HepG2 (cell line): Measurements from ENCODE around the gene CMIP. TPM values are rescaled to one million over a fixed set of nuclear protein-coding genes. Genes with fewer than 3 reads are reported as not detected.

ENCODE experiments used
- ATAC-seq: fragments of 200-7000 bp; cut with Tn5 transposase; 3 replicates; pipeline ENCODE4 v1.9.1; 2020; ENCODE audit warnings: mild to moderate bottlenecking, moderate library complexity
- BruUV-seq: library from RNA; stranded (reverse); fragments of 400-500 nt; replicated peaks from 2 replicates; lab custom pipeline; 2021; lab: Mats Ljungman, UMichigan
- CTCF ChIA-PET: fragments of 300-600 bp; formaldehyde crosslinking; extraction: SDS; loops from one replicate; lab custom pipeline; 2021; ENCODE audit warnings: low total read pairs, inconsistent platforms, low intra/inter-chr PET ratio; lab: Yijun Ruan, JAX
- POLR2A ChIA-PET: fragments of 350-600 bp; sonication (Branson Sonifier 250); formaldehyde crosslinking; loops from one replicate; lab custom pipeline; 2020; ENCODE audit warnings: antibody characterized with exemption, inconsistent platforms; lab: Yijun Ruan, JAX
- DNase-seq: peaks from one replicate; pipeline ENCODE4 v3.0.0-alpha.2; 2015; ENCODE audit warnings: low spot score
- FAIRE-seq: peaks from 3 replicates; lab custom pipeline; 2011; peaks lifted over from hg19 to GRCh38; lab: Jason Lieb, UNC
- H2AFZ ChIP-seq: one replicate; pipeline ENCODE4 v1.6.1; 2011; ENCODE audit warnings: low read length, inconsistent platforms
- H3K27ac ChIP-seq: fragments of 300-600 bp; 3 replicates; pipeline ENCODE4 v1.8.0; 2011; ENCODE audit warnings: mixed run types, mild to moderate bottlenecking, mixed read lengths, low read length, inconsistent platforms; ENCODE audit not compliant: insufficient read depth; ENCODE audit errors: extremely low read length
- H3K27me3 ChIP-seq, 2 experiments: fragments of 200-600 bp in 1 of 2; 2 replicates in 1 of 2; 3 replicates in 1 of 2; pipeline versions ENCODE4 v1.6.0 to v1.8.0; 2011; ENCODE audit warnings: low read length in 2 of 2, mild to moderate bottlenecking in 2 of 2, moderate library complexity in 2 of 2, inconsistent platforms in 1 of 2; ENCODE audit not compliant: insufficient read depth in 2 of 2, control insufficient read depth in 1 of 2
- H3K36me3 ChIP-seq, 2 experiments: fragments of 200-600 bp in 1 of 2; replicated peaks in 1 of 2; 2 replicates in 1 of 2; 3 replicates in 1 of 2; pipeline versions ENCODE4 v1.5.1 to v1.8.0; 2011; ENCODE audit warnings: low read length in 2 of 2, inconsistent platforms in 1 of 2; ENCODE audit not compliant: insufficient read depth in 2 of 2, control insufficient read depth in 1 of 2
- H3K4me1 ChIP-seq: 2 replicates; pipeline ENCODE4 v1.5.1; 2012; ENCODE audit warnings: low read length, inconsistent platforms; ENCODE audit not compliant: insufficient read depth
- H3K4me2 ChIP-seq: 2 replicates; pipeline ENCODE4 v1.6.0; 2011; ENCODE audit warnings: low read depth, low read length, inconsistent platforms
- H3K4me3 ChIP-seq, 3 experiments: fragments of 200-600 bp in 1 of 3; sonication (generic), shearing (Covaris generic) in 1 of 3; replicated peaks in 1 of 3; 2 replicates each; pipeline ENCODE4 v1.5.1; 2011 to 2016; ENCODE audit warnings: low read length in 3 of 3, inconsistent platforms in 2 of 3, low read depth in 2 of 3, mild to moderate bottlenecking in 2 of 3, control low read depth in 1 of 3, mixed read lengths in 1 of 3; ENCODE audit not compliant: insufficient read depth in 1 of 3
- H3K79me2 ChIP-seq: one replicate; pipeline ENCODE4 v1.6.1; 2011; ENCODE audit warnings: low read length, inconsistent platforms; ENCODE audit not compliant: insufficient read depth
- H3K9ac ChIP-seq: 2 replicates; pipeline ENCODE4 v1.6.0; 2011; ENCODE audit warnings: mild to moderate bottlenecking, low read depth, low read length, inconsistent platforms; ENCODE audit not compliant: insufficient read depth
- H3K9me3 ChIP-seq: 2 replicates; pipeline ENCODE4 v1.5.1; 2012; ENCODE audit warnings: mild to moderate bottlenecking, low read length
- H4K20me1 ChIP-seq: 2 replicates; pipeline ENCODE4 v1.6.0; 2011; ENCODE audit warnings: inconsistent platforms, mild to moderate bottlenecking, low read length, moderate library complexity; ENCODE audit not compliant: insufficient read depth
- KLF9 ChIP-seq: IDR thresholded peaks from 2 replicates; pipeline ENCODE4 v1.6.1; 2016; ENCODE audit warnings: low read depth
- KMT2A ChIP-seq: sonication (generic); formaldehyde crosslinking; IDR thresholded peaks from 2 replicates; pipeline ENCODE4 v1.4.0; 2020; ENCODE audit warnings: missing genetic modification reagents
- SMAD1 ChIP-seq: sonication (generic); formaldehyde crosslinking; IDR thresholded peaks from 2 replicates; pipeline ENCODE4 v1.4.0; 2020; ENCODE audit warnings: missing genetic modification reagents, low read depth, mild to moderate bottlenecking, borderline replicate concordance
- WIZ ChIP-seq: sonication (generic); formaldehyde crosslinking; IDR thresholded peaks from 2 replicates; pipeline ENCODE4 v1.5.1; 2020; ENCODE audit warnings: mild to moderate bottlenecking, missing genetic modification reagents
- ZC3H4 ChIP-seq: sonication (generic); formaldehyde crosslinking; IDR thresholded peaks from 2 replicates; pipeline ENCODE4 v1.4.0; 2020; ENCODE audit warnings: missing genetic modification reagents, borderline replicate concordance
- ZFP36 ChIP-seq: fragments of 150-350 bp; IDR thresholded peaks from 2 replicates; pipeline ENCODE4 v1.6.1; 2018; ENCODE audit warnings: borderline replicate concordance, low read length, low read depth; ENCODE audit not compliant: partially characterized antibody
- ZNF576 ChIP-seq: sonication (generic); formaldehyde crosslinking; IDR thresholded peaks from 2 replicates; pipeline ENCODE4 v1.4.0; 2020; ENCODE audit warnings: mild to moderate bottlenecking, missing genetic modification reagents
- WGBS: methylation state at CpG from one replicate; pipeline ENCODE4 v1.1.6; 2017; ENCODE audit warnings: low lambda C conversion rate; 5-methylcytosine and 5-hydroxymethylcytosine counted together
- in situ Hi-C: cut with HindIII; loops from 2 replicates; pipeline ENCODE4 v1.10.0; 2017; ENCODE audit warnings: low pct_unique_long_range_greater_than_20kb; ENCODE audit not compliant: extremely low pct_ligation_motif_present
- intact Hi-C: fragments of 100-400 bp; cut with micrococcal nuclease; formaldehyde crosslinking; loops from one replicate; pipeline ENCODE4 v1.10.0; 2022; ENCODE audit not compliant: unreplicated experiment
- polyA plus RNA-seq, 8 experiments: library from polyadenylated mRNA; depleted of rRNA in 3 of 8; stranded (reverse) in 7 of 8; unstranded in 1 of 8; fragments of >200 nt; fragmentation: Illumina TruSeq in 4 of 8; extraction: Trizol in 4 of 8; gene quantifications; 2 replicates each; pipeline versions ENCODE4 v1.2.1 to v1.2.3, GENCODE V29; 2011 to 2016; ENCODE audit warnings: low read depth in 4 of 8, missing spikeins in 1 of 8, mixed read lengths in 1 of 8; ENCODE audit not compliant: insufficient read depth in 1 of 8
- total RNA-seq, 5 experiments: library from RNA; depleted of rRNA; stranded (reverse); fragments of >200 nt; fragmentation: Illumina TruSeq; extraction: Trizol; gene quantifications; 2 replicates each; pipeline ENCODE4 v1.2.3, GENCODE V29; 2016; ENCODE audit warnings: low read depth in 1 of 5

The CMIP gene
- total and polyA plus RNA-seq, 2 of the 13 experiments (the other 11 are each of a cell fraction or from before 2014, with no cell fraction given) = 10.9 to 18.1 TPM

GRCh38 chr16:81744385-81744784 lies 299.8 kb downstream of the CMIP start:
- FAIRE-seq = no peak
- Histone ChIP-seq H3K4me3 (no peak overlapping the region), H3K4me1 (peaks cover 15% of the 10 kb centered on the region), H3K36me3 (no peaks in the 10 kb centered on the region), H2AFZ (no peak overlapping the region), H3K27ac (no peak overlapping the region), H4K20me1 (no peaks in the 10 kb centered on the region), H3K9me3 (no peaks in the 10 kb centered on the region), H3K27me3 (peaks cover 2 to 36% of the 10 kb centered on the region in 2 experiments; a peak in 4 of 5 replicates), H3K9ac (no peak overlapping the region), H3K79me2 (no peaks in the 10 kb centered on the region), H3K4me2 (no peak overlapping the region)
- intact Hi-C loops = no loop called here
- no peak for TF ChIP-seq ZFP36
- TF ChIP-seq WIZ (CRISPR knock-in tag) = no peak
- TF ChIP-seq ZC3H4 (CRISPR knock-in tag) = no peak
- TF ChIP-seq KMT2A (CRISPR knock-in tag) = no peak
- ATAC-seq = no peak
- BruUV-seq = no TSS peak
- in situ Hi-C loops = loop anchor here (25.0 kb wide), 1 partner anchor 707 kb away; the partner anchor contains the start of gene ATMIN
- CTCF ChIA-PET = no interaction called here
- no peak for DNase-seq
- 41% methylated on average over 4 of the region's 4 CpGs for WGBS
- POLR2A ChIA-PET = no interaction called here

GRCh38 chr16:81744911-81745310 lies 300.3 kb downstream of the CMIP start:
- H3K27me3 ChIP-seq = peaks cover 2 to 34% of the 10 kb centered on the region in 2 experiments; a peak in 4 of 5 replicates
- no peak overlapping the region for H3K9ac ChIP-seq
- DNase-seq = no peak
- no peaks in the 10 kb centered on the region for H3K79me2 ChIP-seq
- TF ChIP-seq SMAD1 (CRISPR knock-in tag) = no peak
- TF ChIP-seq ZNF576 (CRISPR knock-in tag) = no peak
- TF ChIP-seq KLF9 (CRISPR knock-in tag) = no peak
- intact Hi-C loops (no loop called here), in situ Hi-C loops (loop anchor here (25.0 kb wide), 1 partner anchor 708 kb away; the partner anchor contains the start of gene ATMIN)
- no TSS peak for BruUV-seq
- no peak overlapping the region for H3K4me2 ChIP-seq
- no peaks in the 10 kb centered on the region for H4K20me1 ChIP-seq
- ChIA-PET CTCF (no interaction called here), POLR2A (no interaction called here)
- H3K9me3 ChIP-seq = no peaks in the 10 kb centered on the region
- peaks cover 12% of the 10 kb centered on the region for H3K4me1 ChIP-seq
- ATAC-seq = no peak
- H2AFZ ChIP-seq = no peak overlapping the region
- no peak for FAIRE-seq
- WGBS = 82% methylated on average over 3 of the region's 4 CpGs
- H3K27ac ChIP-seq = no peak overlapping the region
- no peaks in the 10 kb centered on the region for H3K36me3 ChIP-seq
- no peak overlapping the region for H3K4me3 ChIP-seq
